K562 (cell line): Measurements from ENCODE around the gene SYNPR. TPM values are rescaled to one million over a fixed set of nuclear protein-coding genes. Genes with fewer than 3 reads are reported as not detected.

ENCODE experiments used
- ATAC-seq: fragments of 200-7000 bp; cut with Tn5 transposase; 3 replicates; pipeline ENCODE4 v1.9.1; 2020; ENCODE audit warnings: moderate library complexity
- BruUV-seq: library from RNA; stranded (reverse); fragments of 400-500 nt; replicated peaks from 2 replicates; lab custom pipeline; 2021; lab: Mats Ljungman, UMichigan
- CTCF ChIA-PET: fragments of 300-600 bp; formaldehyde crosslinking; extraction: SDS; loops from one replicate; lab custom pipeline; 2021; ENCODE audit warnings: low intra/inter-chr PET ratio; lab: Yijun Ruan, JAX
- POLR2A ChIA-PET: fragments of 300-600, 350-650 bp; sonication (Branson Sonifier 250); formaldehyde crosslinking; extraction: SDS; loops from one replicate; lab custom pipeline; 2021; ENCODE audit warnings: antibody characterized with exemption, inconsistent platforms; lab: Yijun Ruan, JAX
- DNase-seq, 4 experiments: peaks; one replicate each; pipeline versions ENCODE4 v3.0.0 to v3.0.0-alpha.2; 2011 to 2018; ENCODE audit warnings: low spot score in 3 of 4, mixed read lengths in 3 of 4; ENCODE audit errors: extremely low read depth in 1 of 4
- FAIRE-seq: peaks from 2 replicates; lab custom pipeline; 2011; peaks lifted over from hg19 to GRCh38; lab: Jason Lieb, UNC
- H2AFZ ChIP-seq: 2 replicates; pipeline ENCODE4 v1.6.0; 2011; ENCODE audit warnings: low read depth, low read length, control low read depth, inconsistent platforms
- H3K27ac ChIP-seq: fragments of 200-600 bp; 3 replicates; pipeline ENCODE4 v1.8.0; 2011; ENCODE audit warnings: low read depth, mild to moderate bottlenecking, control low read depth, inconsistent platforms, low read length, moderate library complexity, mixed read lengths; ENCODE audit errors: extremely low read depth
- H3K27me3 ChIP-seq, 2 experiments: fragments of 300-600 bp in 1 of 2; 2 replicates in 1 of 2; 3 replicates in 1 of 2; pipeline versions ENCODE4 v1.6.0 to v1.8.0; 2011; ENCODE audit warnings: inconsistent platforms in 2 of 2, low read length in 2 of 2, mild to moderate bottlenecking in 1 of 2, mixed read lengths in 1 of 2, moderate library complexity in 1 of 2; ENCODE audit not compliant: control insufficient read depth in 2 of 2, insufficient read depth in 2 of 2
- H3K36me3 ChIP-seq: fragments of 300-600 bp; 3 replicates; pipeline ENCODE4 v1.8.0; 2011; ENCODE audit warnings: mild to moderate bottlenecking, low read length, inconsistent platforms; ENCODE audit not compliant: control insufficient read depth, insufficient read depth
- H3K4me1 ChIP-seq, 2 experiments: fragments of 200-600 bp in 1 of 2; replicated peaks in 1 of 2; 2 replicates in 1 of 2; 3 replicates in 1 of 2; pipeline versions ENCODE4 v1.5.1 to v1.8.0; 2011; ENCODE audit warnings: inconsistent platforms in 2 of 2, low read length in 2 of 2, mild to moderate bottlenecking in 1 of 2, mixed read lengths in 1 of 2, moderate library complexity in 1 of 2; ENCODE audit not compliant: control insufficient read depth in 2 of 2, insufficient read depth in 2 of 2
- H3K4me2 ChIP-seq: 2 replicates; pipeline ENCODE4 v1.6.1; 2011; ENCODE audit warnings: low read length, control low read depth, inconsistent platforms, mixed read lengths; ENCODE audit not compliant: insufficient read depth
- H3K4me3 ChIP-seq: fragments of 200-600 bp; sonication (generic), shearing (Covaris generic); 2 replicates; pipeline ENCODE4 v1.5.1; 2016; ENCODE audit warnings: control low read depth, inconsistent platforms
- H3K79me2 ChIP-seq: fragments of 200-600 bp; 3 replicates; pipeline ENCODE4 v1.8.0; 2011; ENCODE audit warnings: low read length, inconsistent platforms; ENCODE audit not compliant: control insufficient read depth, insufficient read depth
- H3K9ac ChIP-seq, 2 experiments: 2 replicates each; pipeline versions ENCODE4 v1.6.0 to v1.6.1; 2011; ENCODE audit warnings: low read depth in 2 of 2, low read length in 2 of 2, control low read depth in 1 of 2, inconsistent platforms in 1 of 2, mild to moderate bottlenecking in 1 of 2, mixed read lengths in 1 of 2; ENCODE audit not compliant: insufficient read depth in 1 of 2
- H3K9me1 ChIP-seq: one replicate; pipeline ENCODE4 v1.6.0; 2011; ENCODE audit warnings: inconsistent platforms, mild to moderate bottlenecking, low read length, moderate library complexity; ENCODE audit not compliant: control insufficient read depth, insufficient read depth
- H3K9me3 ChIP-seq: replicated peaks from 2 replicates; pipeline ENCODE4 v1.5.1; 2011; ENCODE audit warnings: low read depth, low read length, inconsistent platforms; ENCODE audit not compliant: control insufficient read depth, insufficient read depth
- H4K20me1 ChIP-seq: replicated peaks from 2 replicates; pipeline ENCODE4 v1.6.1; 2011; ENCODE audit warnings: low read length, inconsistent platforms, mixed read lengths; ENCODE audit not compliant: control insufficient read depth, insufficient read depth
- BHLHE40 ChIP-seq: IDR thresholded peaks from 2 replicates; pipeline ENCODE4 v1.6.1; 2011; ENCODE audit warnings: low read length, improper control_type of control experiment
- KLF16 ChIP-seq: IDR thresholded peaks from 2 replicates; pipeline ENCODE4 v1.6.1; 2016; ENCODE audit warnings: antibody characterized with exemption
- MTA1 ChIP-seq: fragments of 450-650 bp; IDR thresholded peaks from 2 replicates; pipeline ENCODE4 v1.6.1; 2017; ENCODE audit warnings: borderline replicate concordance
- PYGO2 ChIP-seq: fragments of 450-650 bp; IDR thresholded peaks from 2 replicates; pipeline ENCODE4 v1.6.1; 2016; ENCODE audit warnings: mild to moderate bottlenecking, missing genetic modification characterization, moderate library complexity, missing compliant biosample characterization
- ZNF354B ChIP-seq: fragments of 250-450 bp; sonication (Bioruptor Pico); IDR thresholded peaks from 2 replicates; pipeline ENCODE4 v1.4.0; 2020
- WGBS: fragments of 100-300 bp; shearing (Covaris generic); methylation state at CpG from one replicate; pipeline ENCODE4 v1.1.6; 2016; ENCODE audit warnings: low coverage, mixed read lengths; ENCODE audit not compliant: insufficient coverage; ENCODE audit errors: missing lambda C conversion rate; 5-methylcytosine and 5-hydroxymethylcytosine counted together
- in situ Hi-C: fragments of 300-500 bp; cut with MboI; formaldehyde crosslinking; loops from 4 replicates; pipeline ENCODE4 v1.15.0; 2018; ENCODE audit warnings: inconsistent platforms, mixed read lengths
- intact Hi-C: fragments of 100-400 bp; cut with micrococcal nuclease; formaldehyde crosslinking; loops from 2 replicates; pipeline ENCODE4 v1.14.2; 2022
- polyA plus RNA-seq, 8 experiments: library from polyadenylated mRNA; depleted of rRNA in 4 of 8; stranded (reverse) in 5 of 8; unstranded in 3 of 8; fragments of >200 nt; fragmentation: Nextera tagmentation in 2 of 8; fragmentation: Illumina TruSeq in 1 of 8; extraction: Ambion mirVana in 2 of 8; extraction: Trizol in 1 of 8; gene quantifications; 2 replicates each; pipeline versions ENCODE4 v1.2.1 to v1.2.3, GENCODE V29; 2011 to 2014; ENCODE audit warnings: inconsistent platforms in 1 of 8, missing spikeins in 1 of 8
- total RNA-seq, 7 experiments: library from RNA; depleted of rRNA in 6 of 7; stranded (reverse); fragments of >200 nt in 6 of 7; fragmentation: Illumina TruSeq in 2 of 7; extraction: Trizol in 2 of 7; gene quantifications; 2 replicates each; pipeline versions ENCODE4 v1.2.1 to v1.2.3, GENCODE V29; 2011 to 2021; ENCODE audit warnings: low replicate concordance in 1 of 7
- TF ChIP-seq, protein P1 (sequence below): fragments of 150-350 bp; IDR thresholded peaks from 2 replicates; pipeline ENCODE4 v1.6.1; 2014; ENCODE audit warnings: low read depth, mild to moderate bottlenecking, low read length, borderline replicate concordance

Gene SYNPR
- total and polyA plus RNA-seq, 9 of the 15 experiments (the other 6 are each of a cell fraction or from before 2014, with no cell fraction given): not detected

DNA sequence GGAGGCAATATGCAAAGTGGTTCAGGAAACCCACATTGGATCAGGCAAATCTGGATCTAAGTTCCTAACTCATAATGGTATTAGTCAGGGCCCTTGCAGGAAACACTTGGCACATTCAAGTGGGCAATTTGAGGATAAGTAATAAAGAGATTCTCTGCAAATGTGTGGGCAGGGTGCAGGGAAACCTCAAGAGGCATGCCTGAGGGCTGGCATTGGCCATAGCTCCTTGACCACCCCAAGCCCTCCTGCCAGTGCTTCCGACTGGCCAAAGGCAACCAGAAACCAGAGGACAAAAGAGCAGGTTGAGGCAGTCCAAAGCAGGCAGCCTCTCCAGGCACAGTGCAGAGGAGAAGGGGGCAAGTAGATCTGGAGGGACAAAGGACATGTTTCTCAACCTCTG, 243.5 kb downstream of the SYNPR start:
- Histone ChIP-seq H3K79me2 (no peaks in the 10 kb centered on the region), H3K9me3 (no peaks in the 10 kb centered on the region), H3K27ac (no peak overlapping the region), H3K9me1 (no peaks in the 10 kb centered on the region), H3K4me1 (no peaks in the 10 kb centered on the region), H3K27me3 (no peaks in the 10 kb centered on the region), H3K36me3 (no peaks in the 10 kb centered on the region), H3K9ac (no peak overlapping the region), H4K20me1 (no peaks in the 10 kb centered on the region), H3K4me3 (no peak overlapping the region), H2AFZ (no peak overlapping the region), H3K4me2 (no peak overlapping the region)
- TF ChIP-seq PYGO2 (tag) (no peak), BHLHE40 (no peak), KLF16 (no peak), ZNF354B (CRISPR knock-in tag) (no peak), MTA1 (no peak)
- TF ChIP-seq, protein P1, sequence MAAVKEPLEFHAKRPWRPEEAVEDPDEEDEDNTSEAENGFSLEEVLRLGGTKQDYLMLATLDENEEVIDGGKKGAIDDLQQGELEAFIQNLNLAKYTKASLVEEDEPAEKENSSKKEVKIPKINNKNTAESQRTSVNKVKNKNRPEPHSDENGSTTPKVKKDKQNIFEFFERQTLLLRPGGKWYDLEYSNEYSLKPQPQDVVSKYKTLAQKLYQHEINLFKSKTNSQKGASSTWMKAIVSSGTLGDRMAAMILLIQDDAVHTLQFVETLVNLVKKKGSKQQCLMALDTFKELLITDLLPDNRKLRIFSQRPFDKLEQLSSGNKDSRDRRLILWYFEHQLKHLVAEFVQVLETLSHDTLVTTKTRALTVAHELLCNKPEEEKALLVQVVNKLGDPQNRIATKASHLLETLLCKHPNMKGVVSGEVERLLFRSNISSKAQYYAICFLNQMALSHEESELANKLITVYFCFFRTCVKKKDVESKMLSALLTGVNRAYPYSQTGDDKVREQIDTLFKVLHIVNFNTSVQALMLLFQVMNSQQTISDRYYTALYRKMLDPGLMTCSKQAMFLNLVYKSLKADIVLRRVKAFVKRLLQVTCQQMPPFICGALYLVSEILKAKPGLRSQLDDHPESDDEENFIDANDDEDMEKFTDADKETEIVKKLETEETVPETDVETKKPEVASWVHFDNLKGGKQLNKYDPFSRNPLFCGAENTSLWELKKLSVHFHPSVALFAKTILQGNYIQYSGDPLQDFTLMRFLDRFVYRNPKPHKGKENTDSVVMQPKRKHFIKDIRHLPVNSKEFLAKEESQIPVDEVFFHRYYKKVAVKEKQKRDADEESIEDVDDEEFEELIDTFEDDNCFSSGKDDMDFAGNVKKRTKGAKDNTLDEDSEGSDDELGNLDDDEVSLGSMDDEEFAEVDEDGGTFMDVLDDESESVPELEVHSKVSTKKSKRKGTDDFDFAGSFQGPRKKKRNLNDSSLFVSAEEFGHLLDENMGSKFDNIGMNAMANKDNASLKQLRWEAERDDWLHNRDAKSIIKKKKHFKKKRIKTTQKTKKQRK: no peak
- no peak for DNase-seq
- CTCF ChIA-PET: no interaction called here
- in situ Hi-C loops: no loop called here
- BruUV-seq: no TSS peak
- intact Hi-C loops: no loop called here
- no peak for ATAC-seq
- POLR2A ChIA-PET: no interaction called here
- no peak for FAIRE-seq
- 0% methylated on average over 1 of the region's 1 CpG for WGBS
